HG03108 (cell line): ENCODE results near the gene CAMTA1.

Experiments
- ATAC-seq: cut with Tn5 transposase; IDR thresholded peaks from one replicate; pipeline ENCODE4 v1.9.1; 2021; ENCODE audit warnings: moderate library complexity; ENCODE audit not compliant: unreplicated experiment

The CAMTA1 gene

GRCh38 chr1:7247791-7248548, 462.7 kb downstream of the CAMTA1 start:
- ATAC-seq = no peak

GRCh38 chr1:7248549-7249199, 463.4 kb downstream of the CAMTA1 start:
- no peak for ATAC-seq

GRCh38 chr1:7249516-7249915, 464.3 kb downstream of the CAMTA1 start:
- ATAC-seq = no peak

- ATAC-seq = no peak
These were observed 464.9 kb downstream of the CAMTA1 start for GRCh38 chr1:7250176-7250575.

- ATAC-seq = no peak
These were observed 465.6 kb downstream of the CAMTA1 start for GRCh38 chr1:7250597-7251453.

GRCh38 chr1:7251454-7251800, 466.2 kb downstream of the CAMTA1 start:
- ATAC-seq = no peak

- no peak for ATAC-seq
These were observed 467.3 kb downstream of the CAMTA1 start for GRCh38 chr1:7252411-7253117.

GRCh38 chr1:7253118-7253480, 467.8 kb downstream of the CAMTA1 start:
- ATAC-seq = no peak

GRCh38 chr1:7253988-7254587, 468.8 kb downstream of the CAMTA1 start:
- ATAC-seq = no peak

GRCh38 chr1:7255303-7256058, 470.2 kb downstream of the CAMTA1 start:
- no peak for ATAC-seq

GRCh38 chr1:7256526-7256925, 471.3 kb downstream of the CAMTA1 start:
- no peak for ATAC-seq

- ATAC-seq = no peak
These were observed 472.0 kb downstream of the CAMTA1 start for GRCh38 chr1:7257225-7257624.

- no peak for ATAC-seq
These were observed 473.4 kb downstream of the CAMTA1 start for GRCh38 chr1:7258589-7259135.

GRCh38 chr1:7259955-7260354, 474.7 kb downstream of the CAMTA1 start:
- no peak for ATAC-seq

- no peak for ATAC-seq
These were observed 476.2 kb downstream of the CAMTA1 start for GRCh38 chr1:7261490-7261889.

- no peak for ATAC-seq
These were observed 477.4 kb downstream of the CAMTA1 start for GRCh38 chr1:7262611-7263010.

- ATAC-seq = no peak
These were observed 478.0 kb downstream of the CAMTA1 start for GRCh38 chr1:7263021-7263960.

- no peak for ATAC-seq
These were observed 478.8 kb downstream of the CAMTA1 start for GRCh38 chr1:7264101-7264500.
